ENCODE results near the gene USP17L30.

DNA sequence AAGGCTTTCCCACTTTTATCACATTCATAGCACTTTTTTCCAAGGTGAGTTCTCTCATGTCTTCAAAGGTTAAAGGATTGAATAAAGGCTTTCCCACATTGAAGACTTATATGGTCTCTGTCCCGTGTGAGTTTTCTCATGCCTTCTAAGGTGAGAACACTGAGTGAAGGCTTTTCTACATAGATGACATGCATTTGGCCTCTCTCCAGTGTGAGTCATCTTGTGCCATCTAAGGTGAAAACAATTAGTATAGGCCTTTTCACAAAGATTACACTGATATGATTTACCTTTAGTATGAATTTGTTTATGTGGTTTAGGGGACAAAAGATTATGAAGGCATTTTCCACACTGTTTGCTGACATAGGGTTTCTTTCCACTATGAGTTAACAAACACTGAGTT is 21.2 kb downstream of the USP17L30 start:
- TF ChIP-seq, protein P1, sequence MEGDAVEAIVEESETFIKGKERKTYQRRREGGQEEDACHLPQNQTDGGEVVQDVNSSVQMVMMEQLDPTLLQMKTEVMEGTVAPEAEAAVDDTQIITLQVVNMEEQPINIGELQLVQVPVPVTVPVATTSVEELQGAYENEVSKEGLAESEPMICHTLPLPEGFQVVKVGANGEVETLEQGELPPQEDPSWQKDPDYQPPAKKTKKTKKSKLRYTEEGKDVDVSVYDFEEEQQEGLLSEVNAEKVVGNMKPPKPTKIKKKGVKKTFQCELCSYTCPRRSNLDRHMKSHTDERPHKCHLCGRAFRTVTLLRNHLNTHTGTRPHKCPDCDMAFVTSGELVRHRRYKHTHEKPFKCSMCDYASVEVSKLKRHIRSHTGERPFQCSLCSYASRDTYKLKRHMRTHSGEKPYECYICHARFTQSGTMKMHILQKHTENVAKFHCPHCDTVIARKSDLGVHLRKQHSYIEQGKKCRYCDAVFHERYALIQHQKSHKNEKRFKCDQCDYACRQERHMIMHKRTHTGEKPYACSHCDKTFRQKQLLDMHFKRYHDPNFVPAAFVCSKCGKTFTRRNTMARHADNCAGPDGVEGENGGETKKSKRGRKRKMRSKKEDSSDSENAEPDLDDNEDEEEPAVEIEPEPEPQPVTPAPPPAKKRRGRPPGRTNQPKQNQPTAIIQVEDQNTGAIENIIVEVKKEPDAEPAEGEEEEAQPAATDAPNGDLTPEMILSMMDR (conservative IDR thresholded peaks at IDR 0.05; ENCODE audit: low read length), result no peak
- TF ChIP-seq EZH2phosphoT487 (IDR thresholded peaks at IDR 0.05; ENCODE audit: borderline replicate concordance), result no peak
